ENCODE results near the gene ARFGEF3. TPM values are rescaled to one million over a fixed set of nuclear protein-coding genes. Genes with fewer than 3 reads are reported as not detected.

Gene ARFGEF3
- total and polyA plus RNA-seq, 2 donors (not counting 1 experiment from before 2014, with no cell fraction given): under 0.01 to 0.14 TPM

DNA sequence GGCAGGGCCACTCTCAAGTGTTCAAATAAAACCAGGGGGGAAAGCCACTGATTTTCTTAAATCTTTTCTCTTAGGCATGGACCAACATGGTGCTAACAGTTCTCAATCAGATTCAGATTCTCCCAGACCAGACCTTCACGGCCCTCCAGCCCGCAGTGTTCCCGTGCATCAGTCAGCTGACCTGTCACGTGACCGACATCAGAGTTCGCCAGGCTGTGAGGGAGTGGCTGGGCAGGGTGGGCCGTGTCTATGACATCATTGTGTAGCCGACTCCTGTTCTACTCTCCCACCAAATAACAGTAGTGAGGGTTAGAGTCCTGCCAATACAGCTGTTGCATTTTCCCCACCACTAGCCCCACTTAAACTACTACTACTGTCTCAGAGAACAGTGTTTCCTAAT is 174.5 kb downstream of the ARFGEF3 start:
- Histone ChIP-seq H3K27ac (ENCODE audit: insufficient read depth, low read length) (no peak overlapping the region), H3K79me2 (ENCODE audit: control insufficient read depth, insufficient read depth, low read length) (no peaks in the 10 kb centered on the region), H4K20me1 (ENCODE audit: control insufficient read depth, extremely low read depth, insufficient read depth, low read length) (no peaks in the 10 kb centered on the region), H3K4me1 (ENCODE audit: control insufficient read depth, extremely low read depth, insufficient read depth, low read length) (no peaks in the 10 kb centered on the region), H3K4me3 (replicated peaks in 1 of 4; ENCODE audit: control extremely low read depth in 1 of 4, insufficient read depth in 1 of 4, low read depth in 3 of 4, low read length in 4 of 4) (no peak overlapping the region), H3K4me2 (ENCODE audit: extremely low read depth, insufficient read depth, low read length) (no peak overlapping the region), H2AFZ (ENCODE audit: low read length) (no peak overlapping the region), H3K9ac (ENCODE audit: insufficient read depth, low read length) (no peak overlapping the region), H3K36me3 (ENCODE audit: control insufficient read depth, insufficient read depth, low read length) (no peaks in the 10 kb centered on the region), H3K9me3 (ENCODE audit: control insufficient read depth, insufficient read depth, low read depth, low read length) (no peaks in the 10 kb centered on the region), H3K27me3 (ENCODE audit: control insufficient read depth, insufficient read depth, low read length) (no peaks in the 10 kb centered on the region)
- DNase-seq (ENCODE audit: low read depth in 2 of 2): no peak
- TF ChIP-seq EZH2 (IDR thresholded peaks at IDR 0.05; ENCODE audit: low read length, missing control alignments): no peak
- TF ChIP-seq, protein P1, sequence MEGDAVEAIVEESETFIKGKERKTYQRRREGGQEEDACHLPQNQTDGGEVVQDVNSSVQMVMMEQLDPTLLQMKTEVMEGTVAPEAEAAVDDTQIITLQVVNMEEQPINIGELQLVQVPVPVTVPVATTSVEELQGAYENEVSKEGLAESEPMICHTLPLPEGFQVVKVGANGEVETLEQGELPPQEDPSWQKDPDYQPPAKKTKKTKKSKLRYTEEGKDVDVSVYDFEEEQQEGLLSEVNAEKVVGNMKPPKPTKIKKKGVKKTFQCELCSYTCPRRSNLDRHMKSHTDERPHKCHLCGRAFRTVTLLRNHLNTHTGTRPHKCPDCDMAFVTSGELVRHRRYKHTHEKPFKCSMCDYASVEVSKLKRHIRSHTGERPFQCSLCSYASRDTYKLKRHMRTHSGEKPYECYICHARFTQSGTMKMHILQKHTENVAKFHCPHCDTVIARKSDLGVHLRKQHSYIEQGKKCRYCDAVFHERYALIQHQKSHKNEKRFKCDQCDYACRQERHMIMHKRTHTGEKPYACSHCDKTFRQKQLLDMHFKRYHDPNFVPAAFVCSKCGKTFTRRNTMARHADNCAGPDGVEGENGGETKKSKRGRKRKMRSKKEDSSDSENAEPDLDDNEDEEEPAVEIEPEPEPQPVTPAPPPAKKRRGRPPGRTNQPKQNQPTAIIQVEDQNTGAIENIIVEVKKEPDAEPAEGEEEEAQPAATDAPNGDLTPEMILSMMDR (conservative IDR thresholded peaks at IDR 0.05 in 1 of 2, IDR thresholded peaks at IDR 0.05 in 1 of 2; ENCODE audit: low read depth in 1 of 2, low read length in 2 of 2): no peak

- Histone ChIP-seq H3K9ac (ENCODE audit: insufficient read depth, low read length) (no peak overlapping the region), H3K9me3 (ENCODE audit: control insufficient read depth, insufficient read depth, low read depth, low read length) (no peaks in the 10 kb centered on the region), H3K79me2 (ENCODE audit: control insufficient read depth, insufficient read depth, low read length) (no peaks in the 10 kb centered on the region), H3K4me3 (replicated peaks in 1 of 4; ENCODE audit: control extremely low read depth in 1 of 4, insufficient read depth in 1 of 4, low read depth in 3 of 4, low read length in 4 of 4) (no peak overlapping the region), H3K27me3 (ENCODE audit: control insufficient read depth, insufficient read depth, low read length) (no peaks in the 10 kb centered on the region), H3K4me1 (ENCODE audit: control insufficient read depth, extremely low read depth, insufficient read depth, low read length) (no peaks in the 10 kb centered on the region), H3K4me2 (ENCODE audit: extremely low read depth, insufficient read depth, low read length) (no peak overlapping the region), H2AFZ (ENCODE audit: low read length) (no peak overlapping the region), H3K27ac (ENCODE audit: insufficient read depth, low read length) (no peak overlapping the region), H3K36me3 (ENCODE audit: control insufficient read depth, insufficient read depth, low read length) (no peaks in the 10 kb centered on the region), H4K20me1 (ENCODE audit: control insufficient read depth, extremely low read depth, insufficient read depth, low read length) (no peaks in the 10 kb centered on the region)
- DNase-seq (ENCODE audit: low read depth in 2 of 2): no peak
- no peak for TF ChIP-seq EZH2 (IDR thresholded peaks at IDR 0.05; ENCODE audit: low read length, missing control alignments)
- TF ChIP-seq, protein P1 (conservative IDR thresholded peaks at IDR 0.05 in 1 of 2, IDR thresholded peaks at IDR 0.05 in 1 of 2; ENCODE audit: low read depth in 1 of 2, low read length in 2 of 2): no peak
Measured at GRCh38 chr6:138337076-138337475, 175.3 kb downstream of the ARFGEF3 start.

- Histone ChIP-seq H4K20me1 (ENCODE audit: control insufficient read depth, extremely low read depth, insufficient read depth, low read length) (no peaks in the 10 kb centered on the region), H3K79me2 (ENCODE audit: control insufficient read depth, insufficient read depth, low read length) (no peaks in the 10 kb centered on the region), H3K4me2 (ENCODE audit: extremely low read depth, insufficient read depth, low read length) (no peak overlapping the region), H3K36me3 (ENCODE audit: control insufficient read depth, insufficient read depth, low read length) (no peaks in the 10 kb centered on the region), H3K4me3 (replicated peaks in 1 of 4; ENCODE audit: control extremely low read depth in 1 of 4, insufficient read depth in 1 of 4, low read depth in 3 of 4, low read length in 4 of 4) (no peak overlapping the region), H3K27me3 (ENCODE audit: control insufficient read depth, insufficient read depth, low read length) (no peaks in the 10 kb centered on the region), H3K4me1 (ENCODE audit: control insufficient read depth, extremely low read depth, insufficient read depth, low read length) (no peaks in the 10 kb centered on the region), H3K9ac (ENCODE audit: insufficient read depth, low read length) (no peak overlapping the region), H2AFZ (ENCODE audit: low read length) (no peak overlapping the region), H3K9me3 (ENCODE audit: control insufficient read depth, insufficient read depth, low read depth, low read length) (no peaks in the 10 kb centered on the region), H3K27ac (ENCODE audit: insufficient read depth, low read length) (no peak overlapping the region)
- TF ChIP-seq, protein P1 (conservative IDR thresholded peaks at IDR 0.05 in 1 of 2, IDR thresholded peaks at IDR 0.05 in 1 of 2; ENCODE audit: low read depth in 1 of 2, low read length in 2 of 2): no peak
- TF ChIP-seq EZH2 (IDR thresholded peaks at IDR 0.05; ENCODE audit: low read length, missing control alignments): no peak
- no peak for DNase-seq (ENCODE audit: low read depth in 2 of 2)
Measured at GRCh38 chr6:138339024-138339423, 177.3 kb downstream of the ARFGEF3 start.
